ENCODE measurements around the gene C17orf114.
A peak's percentile ranks its signal among the peaks of the same experiment; 100 is the strongest.

C17orf114 gene

DNA sequence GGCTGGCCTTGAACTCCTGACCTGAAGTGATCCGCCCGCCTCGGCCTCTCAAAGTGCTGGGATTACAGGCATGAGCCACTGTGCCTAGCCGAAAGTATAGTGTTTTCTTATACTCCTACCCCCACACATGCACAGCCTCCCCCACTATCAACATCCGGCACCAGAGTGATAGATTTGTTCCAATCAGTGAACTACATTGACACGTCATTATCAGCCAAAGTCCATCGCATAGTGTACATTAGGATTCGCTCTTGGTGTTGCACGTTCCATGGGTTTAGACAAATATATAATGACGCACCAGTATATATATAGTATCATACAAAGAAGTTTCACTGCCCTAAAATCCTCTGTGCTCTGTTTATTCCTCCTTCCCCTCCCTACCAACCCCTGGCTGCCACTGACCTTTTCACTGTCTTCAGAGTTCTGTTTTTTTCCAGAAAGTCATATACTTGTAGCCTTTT is 42.3 kb downstream of the C17orf114 start (continued):
- TF ChIP-seq, protein P1, sequence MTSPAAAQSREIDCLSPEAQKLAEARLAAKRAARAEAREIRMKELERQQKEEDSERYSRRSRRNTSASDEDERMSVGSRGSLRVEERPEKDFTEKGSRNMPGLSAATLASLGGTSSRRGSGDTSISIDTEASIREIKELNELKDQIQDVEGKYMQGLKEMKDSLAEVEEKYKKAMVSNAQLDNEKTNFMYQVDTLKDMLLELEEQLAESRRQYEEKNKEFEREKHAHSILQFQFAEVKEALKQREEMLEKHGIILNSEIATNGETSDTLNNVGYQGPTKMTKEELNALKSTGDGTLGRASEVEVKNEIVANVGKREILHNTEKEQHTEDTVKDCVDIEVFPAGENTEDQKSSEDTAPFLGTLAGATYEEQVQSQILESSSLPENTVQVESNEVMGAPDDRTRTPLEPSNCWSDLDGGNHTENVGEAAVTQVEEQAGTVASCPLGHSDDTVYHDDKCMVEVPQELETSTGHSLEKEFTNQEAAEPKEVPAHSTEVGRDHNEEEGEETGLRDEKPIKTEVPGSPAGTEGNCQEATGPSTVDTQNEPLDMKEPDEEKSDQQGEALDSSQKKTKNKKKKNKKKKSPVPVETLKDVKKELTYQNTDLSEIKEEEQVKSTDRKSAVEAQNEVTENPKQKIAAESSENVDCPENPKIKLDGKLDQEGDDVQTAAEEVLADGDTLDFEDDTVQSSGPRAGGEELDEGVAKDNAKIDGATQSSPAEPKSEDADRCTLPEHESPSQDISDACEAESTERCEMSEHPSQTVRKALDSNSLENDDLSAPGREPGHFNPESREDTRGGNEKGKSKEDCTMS (CRISPR knock-in tag; conservative IDR thresholded peaks at IDR 0.05) = no peak
- TF ChIP-seq, protein P2, sequence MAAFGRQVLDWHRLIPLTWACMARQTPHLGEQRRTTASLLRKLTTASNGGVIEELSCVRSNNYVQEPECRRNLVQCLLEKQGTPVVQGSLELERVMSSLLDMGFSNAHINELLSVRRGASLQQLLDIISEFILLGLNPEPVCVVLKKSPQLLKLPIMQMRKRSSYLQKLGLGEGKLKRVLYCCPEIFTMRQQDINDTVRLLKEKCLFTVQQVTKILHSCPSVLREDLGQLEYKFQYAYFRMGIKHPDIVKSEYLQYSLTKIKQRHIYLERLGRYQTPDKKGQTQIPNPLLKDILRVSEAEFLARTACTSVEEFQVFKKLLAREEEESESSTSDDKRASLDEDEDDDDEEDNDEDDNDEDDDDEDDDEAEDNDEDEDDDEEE (CRISPR knock-in tag; IDR thresholded peaks at IDR 0.05) = no peak
- TF ChIP-seq, protein P3, sequence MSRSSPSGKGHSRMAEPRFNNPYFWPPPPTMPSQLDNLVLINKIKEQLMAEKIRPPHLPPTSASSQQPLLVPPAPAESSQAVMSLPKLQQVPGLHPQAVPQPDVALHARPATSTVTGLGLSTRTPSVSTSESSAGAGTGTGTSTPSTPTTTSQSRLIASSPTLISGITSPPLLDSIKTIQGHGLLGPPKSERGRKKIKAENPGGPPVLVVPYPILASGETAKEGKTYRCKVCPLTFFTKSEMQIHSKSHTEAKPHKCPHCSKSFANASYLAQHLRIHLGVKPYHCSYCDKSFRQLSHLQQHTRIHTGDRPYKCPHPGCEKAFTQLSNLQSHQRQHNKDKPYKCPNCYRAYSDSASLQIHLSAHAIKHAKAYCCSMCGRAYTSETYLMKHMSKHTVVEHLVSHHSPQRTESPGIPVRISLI (CRISPR knock-in tag; IDR thresholded peaks at IDR 0.05; ENCODE audit: borderline replicate concordance) = peak; percentile 87; the same call in 1 of the 2 replicates
- peak; percentile 95 for TF ChIP-seq MIXL1 (CRISPR knock-in tag; IDR thresholded peaks at IDR 0.05)
- TF ChIP-seq CENPT (CRISPR knock-in tag; IDR thresholded peaks at IDR 0.05; ENCODE audit: low read depth) = no peak
- no peak for TF ChIP-seq ZNF879 (CRISPR knock-in tag; IDR thresholded peaks at IDR 0.05)
- TF ChIP-seq, protein P4, sequence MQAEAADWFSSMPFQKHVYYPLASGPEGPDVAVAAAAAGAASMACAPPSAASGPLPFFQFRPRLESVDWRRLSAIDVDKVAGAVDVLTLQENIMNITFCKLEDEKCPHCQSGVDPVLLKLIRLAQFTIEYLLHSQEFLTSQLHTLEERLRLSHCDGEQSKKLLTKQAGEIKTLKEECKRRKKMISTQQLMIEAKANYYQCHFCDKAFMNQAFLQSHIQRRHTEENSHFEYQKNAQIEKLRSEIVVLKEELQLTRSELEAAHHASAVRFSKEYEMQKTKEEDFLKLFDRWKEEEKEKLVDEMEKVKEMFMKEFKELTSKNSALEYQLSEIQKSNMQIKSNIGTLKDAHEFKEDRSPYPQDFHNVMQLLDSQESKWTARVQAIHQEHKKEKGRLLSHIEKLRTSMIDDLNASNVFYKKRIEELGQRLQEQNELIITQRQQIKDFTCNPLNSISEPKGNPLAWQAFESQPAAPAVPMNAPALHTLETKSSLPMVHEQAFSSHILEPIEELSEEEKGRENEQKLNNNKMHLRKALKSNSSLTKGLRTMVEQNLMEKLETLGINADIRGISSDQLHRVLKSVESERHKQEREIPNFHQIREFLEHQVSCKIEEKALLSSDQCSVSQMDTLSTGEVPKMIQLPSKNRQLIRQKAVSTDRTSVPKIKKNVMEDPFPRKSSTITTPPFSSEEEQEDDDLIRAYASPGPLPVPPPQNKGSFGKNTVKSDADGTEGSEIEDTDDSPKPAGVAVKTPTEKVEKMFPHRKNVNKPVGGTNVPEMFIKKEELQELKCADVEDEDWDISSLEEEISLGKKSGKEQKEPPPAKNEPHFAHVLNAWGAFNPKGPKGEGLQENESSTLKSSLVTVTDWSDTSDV (CRISPR knock-in tag; IDR thresholded peaks at IDR 0.05) = no peak
- no peak for TF ChIP-seq ZNF768 (CRISPR knock-in tag; IDR thresholded peaks at IDR 0.05)
- TF ChIP-seq, protein P5, sequence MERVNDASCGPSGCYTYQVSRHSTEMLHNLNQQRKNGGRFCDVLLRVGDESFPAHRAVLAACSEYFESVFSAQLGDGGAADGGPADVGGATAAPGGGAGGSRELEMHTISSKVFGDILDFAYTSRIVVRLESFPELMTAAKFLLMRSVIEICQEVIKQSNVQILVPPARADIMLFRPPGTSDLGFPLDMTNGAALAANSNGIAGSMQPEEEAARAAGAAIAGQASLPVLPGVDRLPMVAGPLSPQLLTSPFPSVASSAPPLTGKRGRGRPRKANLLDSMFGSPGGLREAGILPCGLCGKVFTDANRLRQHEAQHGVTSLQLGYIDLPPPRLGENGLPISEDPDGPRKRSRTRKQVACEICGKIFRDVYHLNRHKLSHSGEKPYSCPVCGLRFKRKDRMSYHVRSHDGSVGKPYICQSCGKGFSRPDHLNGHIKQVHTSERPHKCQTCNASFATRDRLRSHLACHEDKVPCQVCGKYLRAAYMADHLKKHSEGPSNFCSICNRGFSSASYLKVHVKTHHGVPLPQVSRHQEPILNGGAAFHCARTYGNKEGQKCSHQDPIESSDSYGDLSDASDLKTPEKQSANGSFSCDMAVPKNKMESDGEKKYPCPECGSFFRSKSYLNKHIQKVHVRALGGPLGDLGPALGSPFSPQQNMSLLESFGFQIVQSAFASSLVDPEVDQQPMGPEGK (CRISPR knock-in tag; IDR thresholded peaks at IDR 0.05) = peak; percentile 98
- no peak for TF ChIP-seq KLF13 (CRISPR knock-in tag; IDR thresholded peaks at IDR 0.05)
- TF ChIP-seq NFE2 (CRISPR knock-in tag; IDR thresholded peaks at IDR 0.05) = no peak
- TF ChIP-seq, protein P6, sequence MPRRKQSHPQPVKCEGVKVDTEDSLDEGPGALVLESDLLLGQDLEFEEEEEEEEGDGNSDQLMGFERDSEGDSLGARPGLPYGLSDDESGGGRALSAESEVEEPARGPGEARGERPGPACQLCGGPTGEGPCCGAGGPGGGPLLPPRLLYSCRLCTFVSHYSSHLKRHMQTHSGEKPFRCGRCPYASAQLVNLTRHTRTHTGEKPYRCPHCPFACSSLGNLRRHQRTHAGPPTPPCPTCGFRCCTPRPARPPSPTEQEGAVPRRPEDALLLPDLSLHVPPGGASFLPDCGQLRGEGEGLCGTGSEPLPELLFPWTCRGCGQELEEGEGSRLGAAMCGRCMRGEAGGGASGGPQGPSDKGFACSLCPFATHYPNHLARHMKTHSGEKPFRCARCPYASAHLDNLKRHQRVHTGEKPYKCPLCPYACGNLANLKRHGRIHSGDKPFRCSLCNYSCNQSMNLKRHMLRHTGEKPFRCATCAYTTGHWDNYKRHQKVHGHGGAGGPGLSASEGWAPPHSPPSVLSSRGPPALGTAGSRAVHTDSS (CRISPR knock-in tag; conservative IDR thresholded peaks at IDR 0.05) = no peak
- no peak for TF ChIP-seq ZNF160 (CRISPR knock-in tag; IDR thresholded peaks at IDR 0.05)
- TF ChIP-seq, protein P7, sequence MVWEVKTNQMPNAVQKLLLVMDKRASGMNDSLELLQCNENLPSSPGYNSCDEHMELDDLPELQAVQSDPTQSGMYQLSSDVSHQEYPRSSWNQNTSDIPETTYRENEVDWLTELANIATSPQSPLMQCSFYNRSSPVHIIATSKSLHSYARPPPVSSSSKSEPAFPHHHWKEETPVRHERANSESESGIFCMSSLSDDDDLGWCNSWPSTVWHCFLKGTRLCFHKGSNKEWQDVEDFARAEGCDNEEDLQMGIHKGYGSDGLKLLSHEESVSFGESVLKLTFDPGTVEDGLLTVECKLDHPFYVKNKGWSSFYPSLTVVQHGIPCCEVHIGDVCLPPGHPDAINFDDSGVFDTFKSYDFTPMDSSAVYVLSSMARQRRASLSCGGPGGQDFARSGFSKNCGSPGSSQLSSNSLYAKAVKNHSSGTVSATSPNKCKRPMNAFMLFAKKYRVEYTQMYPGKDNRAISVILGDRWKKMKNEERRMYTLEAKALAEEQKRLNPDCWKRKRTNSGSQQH (CRISPR knock-in tag; IDR thresholded peaks at IDR 0.05; ENCODE audit: low read depth) = no peak
- TF ChIP-seq ZBTB38 (CRISPR knock-in tag; IDR thresholded peaks at IDR 0.05) = peak; percentile 45; the same call in 1 of the 2 replicates
- no peak for TF ChIP-seq PHF8 (CRISPR knock-in tag; IDR thresholded peaks at IDR 0.05)
- TF ChIP-seq ZFP82 (CRISPR knock-in tag; IDR thresholded peaks at IDR 0.05; ENCODE audit: borderline replicate concordance) = 0 out of 2 replicates have a peak, but pooled peaks have one; percentile 17
- TF ChIP-seq ZFYVE20 (CRISPR knock-in tag; IDR thresholded peaks at IDR 0.05; ENCODE audit: borderline replicate concordance, low read depth) = no peak
